ENCODE results near the gene UROS. TPM values are rescaled to one million over a fixed set of nuclear protein-coding genes. Genes with fewer than 3 reads are reported as not detected.

The UROS gene
- polyA plus RNA-seq, 1 donor from 2014 or later, result 103 TPM

- no peak overlapping the region for H3K4me3 ChIP-seq (ENCODE audit: low read length)
- no peak overlapping the region for H3K4me2 ChIP-seq (ENCODE audit: low read length)
- H4K20me1 ChIP-seq (ENCODE audit: insufficient read depth), result no peaks in the 10 kb centered on the region
- no peaks in the 10 kb centered on the region for H3K27me3 ChIP-seq (ENCODE audit: insufficient read depth, low read depth, low read length)
- H3K79me2 ChIP-seq (replicated peaks; ENCODE audit: insufficient read depth, low read length), result no peaks in the 10 kb centered on the region
- H3K27ac ChIP-seq (ENCODE audit: low read length), result no peak overlapping the region
- no peaks in the 10 kb centered on the region for H3K9me2 ChIP-seq (ENCODE audit: insufficient read depth, low read length)
- no peak overlapping the region for H3K9ac ChIP-seq (ENCODE audit: low read length)
- TF ChIP-seq EZH2 (IDR thresholded peaks at IDR 0.05; ENCODE audit: borderline replicate concordance, insufficient read depth, low read length, poor library complexity, severe bottlenecking), result no peak
- no peak for TF ChIP-seq SMC3 (conservative IDR thresholded peaks at IDR 0.05; ENCODE audit: poor library complexity)
- TF ChIP-seq, protein P1, sequence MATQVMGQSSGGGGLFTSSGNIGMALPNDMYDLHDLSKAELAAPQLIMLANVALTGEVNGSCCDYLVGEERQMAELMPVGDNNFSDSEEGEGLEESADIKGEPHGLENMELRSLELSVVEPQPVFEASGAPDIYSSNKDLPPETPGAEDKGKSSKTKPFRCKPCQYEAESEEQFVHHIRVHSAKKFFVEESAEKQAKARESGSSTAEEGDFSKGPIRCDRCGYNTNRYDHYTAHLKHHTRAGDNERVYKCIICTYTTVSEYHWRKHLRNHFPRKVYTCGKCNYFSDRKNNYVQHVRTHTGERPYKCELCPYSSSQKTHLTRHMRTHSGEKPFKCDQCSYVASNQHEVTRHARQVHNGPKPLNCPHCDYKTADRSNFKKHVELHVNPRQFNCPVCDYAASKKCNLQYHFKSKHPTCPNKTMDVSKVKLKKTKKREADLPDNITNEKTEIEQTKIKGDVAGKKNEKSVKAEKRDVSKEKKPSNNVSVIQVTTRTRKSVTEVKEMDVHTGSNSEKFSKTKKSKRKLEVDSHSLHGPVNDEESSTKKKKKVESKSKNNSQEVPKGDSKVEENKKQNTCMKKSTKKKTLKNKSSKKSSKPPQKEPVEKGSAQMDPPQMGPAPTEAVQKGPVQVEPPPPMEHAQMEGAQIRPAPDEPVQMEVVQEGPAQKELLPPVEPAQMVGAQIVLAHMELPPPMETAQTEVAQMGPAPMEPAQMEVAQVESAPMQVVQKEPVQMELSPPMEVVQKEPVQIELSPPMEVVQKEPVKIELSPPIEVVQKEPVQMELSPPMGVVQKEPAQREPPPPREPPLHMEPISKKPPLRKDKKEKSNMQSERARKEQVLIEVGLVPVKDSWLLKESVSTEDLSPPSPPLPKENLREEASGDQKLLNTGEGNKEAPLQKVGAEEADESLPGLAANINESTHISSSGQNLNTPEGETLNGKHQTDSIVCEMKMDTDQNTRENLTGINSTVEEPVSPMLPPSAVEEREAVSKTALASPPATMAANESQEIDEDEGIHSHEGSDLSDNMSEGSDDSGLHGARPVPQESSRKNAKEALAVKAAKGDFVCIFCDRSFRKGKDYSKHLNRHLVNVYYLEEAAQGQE (IDR thresholded peaks at IDR 0.05; ENCODE audit: borderline replicate concordance), result no peak
- TF ChIP-seq POLR2AphosphoS5 (IDR thresholded peaks at IDR 0.05), result no peak
- TF ChIP-seq, protein P2, sequence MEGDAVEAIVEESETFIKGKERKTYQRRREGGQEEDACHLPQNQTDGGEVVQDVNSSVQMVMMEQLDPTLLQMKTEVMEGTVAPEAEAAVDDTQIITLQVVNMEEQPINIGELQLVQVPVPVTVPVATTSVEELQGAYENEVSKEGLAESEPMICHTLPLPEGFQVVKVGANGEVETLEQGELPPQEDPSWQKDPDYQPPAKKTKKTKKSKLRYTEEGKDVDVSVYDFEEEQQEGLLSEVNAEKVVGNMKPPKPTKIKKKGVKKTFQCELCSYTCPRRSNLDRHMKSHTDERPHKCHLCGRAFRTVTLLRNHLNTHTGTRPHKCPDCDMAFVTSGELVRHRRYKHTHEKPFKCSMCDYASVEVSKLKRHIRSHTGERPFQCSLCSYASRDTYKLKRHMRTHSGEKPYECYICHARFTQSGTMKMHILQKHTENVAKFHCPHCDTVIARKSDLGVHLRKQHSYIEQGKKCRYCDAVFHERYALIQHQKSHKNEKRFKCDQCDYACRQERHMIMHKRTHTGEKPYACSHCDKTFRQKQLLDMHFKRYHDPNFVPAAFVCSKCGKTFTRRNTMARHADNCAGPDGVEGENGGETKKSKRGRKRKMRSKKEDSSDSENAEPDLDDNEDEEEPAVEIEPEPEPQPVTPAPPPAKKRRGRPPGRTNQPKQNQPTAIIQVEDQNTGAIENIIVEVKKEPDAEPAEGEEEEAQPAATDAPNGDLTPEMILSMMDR (IDR thresholded peaks at IDR 0.05; ENCODE audit: poor library complexity, severe bottlenecking), result no peak
- TF ChIP-seq RAD21 (conservative IDR thresholded peaks at IDR 0.05), result no peak
- no peak for TF ChIP-seq MXI1 (conservative IDR thresholded peaks at IDR 0.05; ENCODE audit: poor library complexity, severe bottlenecking)
- TF ChIP-seq EP300 (conservative IDR thresholded peaks at IDR 0.05; ENCODE audit: poor library complexity, severe bottlenecking), result no peak
- TF ChIP-seq TAF1 (IDR thresholded peaks at IDR 0.05; ENCODE audit: low read depth), result no peak
- no peaks in the 10 kb centered on the region for H3K36me3 ChIP-seq (ENCODE audit: insufficient read depth, low read length)
- H2AFZ ChIP-seq (ENCODE audit: low read depth, low read length), result no peak overlapping the region
- no peaks in the 10 kb centered on the region for H3K9me3 ChIP-seq (ENCODE audit: low read length)
- H3F3A ChIP-seq (ENCODE audit: insufficient read depth, low read length, poor library complexity, severe bottlenecking), result no peaks in the 10 kb centered on the region
Observed at GRCh38 chr10:125792342-125793300, 30.4 kb downstream of the UROS start.

DNA sequence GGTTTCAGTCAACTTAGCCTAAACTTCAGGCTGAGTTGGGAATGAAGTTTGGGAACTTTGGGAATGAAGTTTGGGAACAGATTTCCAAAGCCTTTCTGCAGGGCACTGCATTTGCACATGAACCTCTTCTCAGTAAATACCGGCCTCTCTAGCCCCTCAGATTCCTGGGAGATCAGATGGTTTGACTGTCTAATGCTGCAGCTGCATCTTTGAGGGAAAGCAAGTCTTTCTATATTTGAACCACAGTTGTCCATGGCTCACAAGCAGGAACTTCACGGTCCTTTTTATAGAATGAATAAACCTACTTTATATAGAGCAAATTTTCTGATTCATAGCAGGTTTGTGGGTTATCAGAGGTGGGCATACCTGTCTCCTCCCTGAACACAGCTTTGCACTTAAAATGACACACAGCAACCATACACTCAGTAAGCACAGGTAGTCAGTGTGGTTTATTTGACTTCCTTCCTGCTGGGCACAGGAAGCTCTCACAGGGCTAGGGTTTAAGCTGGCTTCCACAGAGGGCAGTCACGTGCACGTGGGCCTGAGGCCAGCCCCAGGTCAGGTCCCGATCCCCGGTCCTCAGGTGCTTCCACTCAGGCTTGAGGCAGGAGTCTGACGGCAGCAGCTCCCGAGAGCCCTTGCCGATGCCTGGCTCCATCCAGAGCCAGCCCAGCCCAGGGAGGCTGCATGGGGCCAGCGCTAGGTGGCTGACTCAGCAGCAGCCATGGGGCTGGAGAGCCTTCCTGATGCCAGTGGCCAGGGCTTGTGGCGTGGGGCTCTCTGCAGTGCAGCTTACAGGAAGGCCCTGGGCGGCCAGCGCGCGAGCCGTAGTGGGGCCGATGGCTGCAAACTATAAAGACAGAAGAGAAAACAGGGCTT, 34.7 kb downstream of the UROS start:
- H3K9ac ChIP-seq (ENCODE audit: low read length), result no peak overlapping the region
- H4K20me1 ChIP-seq (ENCODE audit: insufficient read depth), result no peaks in the 10 kb centered on the region
- H3F3A ChIP-seq (ENCODE audit: insufficient read depth, low read length, poor library complexity, severe bottlenecking), result no peaks in the 10 kb centered on the region
- H3K27me3 ChIP-seq (ENCODE audit: insufficient read depth, low read depth, low read length), result no peaks in the 10 kb centered on the region
- H2AFZ ChIP-seq (ENCODE audit: low read depth, low read length), result no peak overlapping the region
- H3K4me3 ChIP-seq (ENCODE audit: low read length), result no peak overlapping the region
- H3K27ac ChIP-seq (ENCODE audit: low read length), result no peak overlapping the region
- no peak overlapping the region for H3K4me2 ChIP-seq (ENCODE audit: low read length)
- H3K9me3 ChIP-seq (ENCODE audit: low read length), result no peaks in the 10 kb centered on the region
- no peaks in the 10 kb centered on the region for H3K79me2 ChIP-seq (replicated peaks; ENCODE audit: insufficient read depth, low read length)
- no peaks in the 10 kb centered on the region for H3K36me3 ChIP-seq (ENCODE audit: insufficient read depth, low read length)
- H3K9me2 ChIP-seq (ENCODE audit: insufficient read depth, low read length), result no peaks in the 10 kb centered on the region
- TF ChIP-seq MXI1 (conservative IDR thresholded peaks at IDR 0.05; ENCODE audit: poor library complexity, severe bottlenecking), result no peak

Measured in neural cell (in vitro differentiated cells).